Right lobe of liver (tissue), 6 donors: ENCODE measurements around the gene AIG1. TPM values are rescaled to one million over a fixed set of nuclear protein-coding genes. Genes with fewer than 3 reads are reported as not detected.

Experiments used
- ATAC-seq, 4 donors: fragments of 200-7000 bp; cut with Tn5 transposase; one replicate each; pipeline ENCODE4 v1.9.1; 2020; ENCODE audit warnings: mild to moderate bottlenecking in 4 of 4, moderate library complexity in 4 of 4
- DNase-seq, 3 donors: peaks; one replicate each; pipeline ENCODE4 v3.0.0-alpha.2; 2020
- H3K27ac ChIP-seq, 3 donors: fragments of 200-600 bp; one replicate each; pipeline ENCODE4 v1.8.0; 2022
- H3K27me3 ChIP-seq, 2 donors: fragments of 200-600 bp; one replicate each; pipeline ENCODE4 v1.8.0; 2022
- H3K36me3 ChIP-seq, 4 donors: fragments of 200-600 bp; sonication (generic) in 1 of 4; one replicate each; pipeline versions ENCODE4 v1.5.1 to v1.8.0; 2017 to 2022; ENCODE audit warnings: control low read depth in 1 of 4
- H3K4me1 ChIP-seq, 4 donors: fragments of 200-600 bp; sonication (generic) in 1 of 4; one replicate each; pipeline versions ENCODE4 v1.5.1 to v1.8.0; 2017 to 2022; ENCODE audit warnings: control low read depth in 1 of 4
- H3K4me3 ChIP-seq, 3 donors: fragments of 200-600 bp; one replicate each; pipeline ENCODE4 v1.8.0; 2022
- H3K9me3 ChIP-seq, 4 donors: fragments of 200-600 bp; sonication (generic) in 1 of 4; one replicate each; pipeline versions ENCODE4 v1.5.1 to v1.8.0; 2017 to 2022; ENCODE audit warnings: control low read depth in 1 of 4
- CTCF ChIP-seq, 4 donors: fragments of 200-600 bp in 3 of 4; fragments of 450-650 bp in 1 of 4; IDR thresholded peaks; one replicate each; pipeline versions ENCODE4 v1.5.1 to v1.8.0; 2016 to 2022; ENCODE audit warnings: antibody characterized with exemption in 4 of 4, mild to moderate bottlenecking in 2 of 4
- POLR2A ChIP-seq: fragments of 450-650 bp; IDR thresholded peaks from one replicate; pipeline ENCODE4 v1.6.1; 2017; ENCODE audit warnings: antibody characterized with exemption, mild to moderate bottlenecking
- WGBS: methylation state at CpG from one replicate; pipeline ENCODE4 v1.1.6; 2018; ENCODE audit warnings: low coverage, low lambda C conversion rate; ENCODE audit not compliant: insufficient coverage; ENCODE audit errors: missing lambda C conversion rate; 5-methylcytosine and 5-hydroxymethylcytosine counted together
- intact Hi-C, 2 donors: fragments of 100-400 bp; cut with DNase I; formaldehyde crosslinking; loops; one replicate each; pipeline versions ENCODE4 v1.11.2 to v1.14.1; 2022
- total RNA-seq, 6 experiments: library from RNA; depleted of rRNA in 2 of 6; stranded (reverse); fragments of >200 nt in 2 of 6; fragmentation: NEBNext Ultra II Directional in 3 of 6; extraction: Animal tissue kit (Norgen Biotek cat#: 25700) in 3 of 6; gene quantifications; one replicate each; pipeline versions ENCODE4 v1.1.0 to v1.2.4, GENCODE V29; 2016 to 2023
- donor health status: DM: no; HTN: yes; CAD: no.
- donor health status: DM: no; HTN: no; CAD: no.
- donor health status: DM: no; HTN: no; CAD: no.
- donor health status: DM: no; HTN: yes; CAD: no.
- donor health status: DM: no; HTN: yes; CAD: no.

AIG1 gene
- total RNA-seq, 6 experiments from 2014 or later: 81.4 to 151 (median 111) TPM

GRCh38 chr6:143372199-143372882 is 311.7 kb downstream of the AIG1 start:
- Histone ChIP-seq H3K27me3 (no peaks in the 10 kb centered on the region), H3K27ac (no peak overlapping the region), H3K36me3 (no peaks in the 10 kb centered on the region), H3K4me1 (no peaks in the 10 kb centered on the region), H3K9me3 (no peaks in the 10 kb centered on the region), H3K4me3 (no peak overlapping the region)
- ATAC-seq (no peak), DNase-seq (no peak)
- WGBS: 79% methylated on average over 7 of the region's 7 CpGs
- intact Hi-C loops: no loop called here
- no peak for TF ChIP-seq POLR2A
- no peak for TF ChIP-seq CTCF (IDR thresholded peaks at IDR 0.05)

- no peaks in the 10 kb centered on the region for H3K36me3 ChIP-seq
- H3K4me3 ChIP-seq: no peak overlapping the region
- no peak overlapping the region for H3K27ac ChIP-seq
- WGBS: 35% methylated on average over 2 of the region's 2 CpGs
- no peaks in the 10 kb centered on the region for H3K9me3 ChIP-seq
- DNase-seq: no peak
- no peaks in the 10 kb centered on the region for H3K4me1 ChIP-seq
- H3K27me3 ChIP-seq: no peaks in the 10 kb centered on the region
- intact Hi-C loops: no loop called here
- TF ChIP-seq POLR2A: no peak
- ATAC-seq: no peak
Measured at GRCh38 chr6:143374014-143374413, 313.3 kb downstream of the AIG1 start.

GRCh38 chr6:143375022-143375585 is 314.4 kb downstream of the AIG1 start:
- Histone ChIP-seq H3K9me3 (no peaks in the 10 kb centered on the region), H3K4me1 (no peaks in the 10 kb centered on the region), H3K4me3 (no peak overlapping the region), H3K27me3 (no peaks in the 10 kb centered on the region), H3K27ac (no peak overlapping the region), H3K36me3 (no peaks in the 10 kb centered on the region)
- intact Hi-C loops: no loop called here
- DNase-seq (no peak), ATAC-seq (no peak)
- TF ChIP-seq CTCF (IDR thresholded peaks at IDR 0.05): no peak
- no peak for TF ChIP-seq POLR2A
- WGBS: 77% methylated on average over 5 of the region's 5 CpGs

GRCh38 chr6:143376375-143376774 is 315.7 kb downstream of the AIG1 start:
- TF ChIP-seq CTCF (IDR thresholded peaks at IDR 0.05): no peak
- TF ChIP-seq POLR2A: no peak
- Histone ChIP-seq H3K4me1 (no peaks in the 10 kb centered on the region), H3K27ac (no peak overlapping the region), H3K27me3 (no peaks in the 10 kb centered on the region), H3K9me3 (no peaks in the 10 kb centered on the region), H3K4me3 (no peak overlapping the region), H3K36me3 (no peaks in the 10 kb centered on the region)
- 96% methylated on average over 3 of the region's 3 CpGs for WGBS
- DNase-seq (no peak), ATAC-seq (no peak)
- intact Hi-C loops: no loop called here

- intact Hi-C loops: no loop called here
- no peaks in the 10 kb centered on the region for H3K27me3 ChIP-seq
- no peak for TF ChIP-seq CTCF (IDR thresholded peaks at IDR 0.05)
- TF ChIP-seq POLR2A: no peak
- DNase-seq (no peak), ATAC-seq (no peak)
- no peaks in the 10 kb centered on the region for H3K9me3 ChIP-seq
- no peak overlapping the region for H3K4me3 ChIP-seq
- no peaks in the 10 kb centered on the region for H3K4me1 ChIP-seq
- no peaks in the 10 kb centered on the region for H3K36me3 ChIP-seq
- no peak overlapping the region for H3K27ac ChIP-seq
Measured at GRCh38 chr6:143376861-143377260, 316.2 kb downstream of the AIG1 start.
